Diencephalon (tissue), 1 donor: ENCODE measurements around the gene CRYBB3. TPM values are rescaled to one million over a fixed set of nuclear protein-coding genes. Genes with fewer than 3 reads are reported as not detected.

ENCODE experiments used
- small RNA-seq: library from RNA; depleted of rRNA; stranded (forward); fragments of <200 nt; gene quantifications from one replicate; pipeline ENCODE3, GENCODE V24; 2014
- total RNA-seq: library from RNA; depleted of rRNA; stranded (reverse); fragments of >200 nt; gene quantifications from one replicate; pipeline ENCODE4 v1.2.3, GENCODE V29; 2014

The CRYBB3 gene
- total RNA-seq: not detected

DNA sequence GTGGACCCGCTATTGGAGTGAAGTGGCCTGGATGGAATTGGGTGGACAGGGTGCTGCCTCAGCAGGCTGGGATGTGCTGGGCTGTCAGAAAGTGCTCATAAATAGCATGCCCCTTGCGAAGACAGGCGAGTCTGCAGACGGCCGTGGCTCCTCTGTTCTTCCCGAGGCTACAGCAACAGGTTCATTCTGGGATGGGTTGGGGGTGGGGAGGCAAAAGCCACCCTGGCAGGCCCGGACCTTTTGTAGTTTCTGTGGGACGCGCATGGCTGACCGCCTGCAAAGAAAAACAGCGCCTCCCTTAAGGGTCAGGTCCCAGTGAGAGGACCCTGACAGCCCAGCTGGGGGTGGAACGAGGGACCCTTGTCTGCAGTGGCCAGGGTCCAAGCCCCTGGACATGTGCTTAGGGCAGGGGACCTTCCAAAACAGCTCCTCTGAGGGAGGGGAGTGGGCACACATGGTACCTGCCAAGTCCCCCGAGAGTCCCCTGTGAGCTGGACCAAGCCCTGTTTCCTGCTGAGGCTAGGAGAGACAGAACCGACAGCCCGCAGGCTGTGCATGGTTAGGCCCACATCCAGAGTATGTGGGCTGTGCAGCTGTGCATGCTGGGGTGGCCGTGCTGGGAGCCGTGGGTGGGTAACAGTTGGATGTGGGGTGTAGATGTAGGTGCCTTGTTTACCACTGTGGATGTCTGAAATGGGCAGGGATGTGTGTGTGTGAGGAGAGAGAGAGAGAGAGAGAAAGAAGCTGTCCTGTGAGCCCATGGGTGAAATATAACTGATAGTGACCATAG, at the start of gene CRYBB3:
CRYBB3 (plus strand) TSS at position 128 of the 790 bp plus-strand sequence. CDS start 1,539 bp downstream, outside the sequence.

DNA sequence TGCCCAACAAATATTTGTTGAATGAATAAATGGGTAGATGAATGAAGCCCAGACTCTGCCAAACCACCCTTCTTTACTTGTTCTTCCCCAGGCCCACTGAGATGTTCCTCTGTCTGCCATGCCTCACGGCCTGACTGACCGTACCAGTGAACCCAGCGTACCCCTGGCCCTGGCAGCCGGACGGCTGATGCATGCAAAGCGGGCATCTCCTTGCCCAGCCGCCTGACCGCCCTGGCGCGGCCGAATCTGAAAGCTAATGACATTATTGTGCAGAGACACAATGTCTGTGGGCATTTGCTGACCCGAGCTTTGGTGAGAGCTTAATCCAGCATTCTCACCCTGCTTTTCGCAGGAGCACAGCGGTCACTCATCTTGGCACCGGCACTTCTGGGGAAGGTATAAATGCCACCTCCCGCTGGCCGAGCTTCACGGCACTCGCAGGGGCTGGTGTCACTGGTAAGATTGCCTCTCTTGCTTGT, 19.6 kb downstream of the CRYBB3 start, which contains the start of gene CRYBB2:
CRYBB2 (plus strand) TSS at position 429 of the 479 bp plus-strand sequence. CDS start 1,791 bp downstream, outside the sequence.

Small RNA genes within 50 kb of the gene (small RNA-seq; reads per million reads assigned to genes)
- gene Z99916.2: not detected

Other genes starting within 250 kb of the CRYBB3 start
- 13.1 TPM for gene KIAA1671, start 247.1 kb upstream of the CRYBB3 start, total RNA-seq
- not detected for gene CRYBB2, start 19.8 kb downstream of the CRYBB3 start, total RNA-seq